ENCODE data around the gene SKI.

SKI gene

DNA sequence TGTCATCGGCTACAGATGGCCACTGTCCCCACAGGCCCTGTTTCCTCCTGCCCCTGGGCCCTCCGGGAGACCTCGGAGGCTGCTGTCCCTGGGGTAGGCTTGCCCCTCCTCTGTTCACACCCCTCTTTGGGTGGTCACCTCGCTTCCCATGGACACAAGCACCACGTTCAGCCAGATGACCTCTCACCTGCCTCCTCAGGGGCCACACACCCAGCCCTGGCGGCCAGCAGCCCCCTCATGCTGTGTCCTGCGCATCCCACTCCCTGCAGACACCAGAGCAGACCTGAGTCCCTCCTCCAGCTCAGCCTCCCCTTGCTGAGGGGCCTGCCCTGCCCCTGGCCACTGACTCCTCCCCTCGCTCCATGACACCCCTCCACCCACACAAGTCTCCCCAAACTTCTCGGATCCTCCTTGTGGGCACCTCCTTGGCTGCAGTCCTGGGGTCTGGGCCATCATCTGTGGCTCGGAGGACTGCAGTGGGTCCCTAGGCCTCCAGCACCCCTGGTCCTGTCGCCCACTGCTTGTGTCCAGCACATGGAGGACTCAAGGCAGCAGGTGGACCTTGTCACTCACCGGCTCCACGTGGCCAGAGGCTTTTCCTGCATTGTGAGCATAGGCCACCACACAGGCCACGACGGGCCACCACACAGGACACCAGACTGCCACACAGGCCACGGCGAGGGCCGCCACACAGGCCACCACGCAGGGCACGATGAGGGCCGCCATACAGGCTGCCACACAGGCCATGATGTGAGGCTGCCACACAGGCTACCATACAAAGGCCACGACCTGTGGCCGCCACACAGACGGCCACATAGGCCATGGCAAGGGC, 112.2 kb downstream of the SKI start:
- DNase-seq = no peak
- Histone ChIP-seq H3K27ac (no peak overlapping the region), H3K4me3 (ENCODE audit: low read depth, low read length) (no peak overlapping the region), H3K36me3 (replicated peaks) (no peaks in the 10 kb centered on the region), H3K27me3 (replicated peaks) (no peaks in the 10 kb centered on the region)
- TF ChIP-seq, protein P1, sequence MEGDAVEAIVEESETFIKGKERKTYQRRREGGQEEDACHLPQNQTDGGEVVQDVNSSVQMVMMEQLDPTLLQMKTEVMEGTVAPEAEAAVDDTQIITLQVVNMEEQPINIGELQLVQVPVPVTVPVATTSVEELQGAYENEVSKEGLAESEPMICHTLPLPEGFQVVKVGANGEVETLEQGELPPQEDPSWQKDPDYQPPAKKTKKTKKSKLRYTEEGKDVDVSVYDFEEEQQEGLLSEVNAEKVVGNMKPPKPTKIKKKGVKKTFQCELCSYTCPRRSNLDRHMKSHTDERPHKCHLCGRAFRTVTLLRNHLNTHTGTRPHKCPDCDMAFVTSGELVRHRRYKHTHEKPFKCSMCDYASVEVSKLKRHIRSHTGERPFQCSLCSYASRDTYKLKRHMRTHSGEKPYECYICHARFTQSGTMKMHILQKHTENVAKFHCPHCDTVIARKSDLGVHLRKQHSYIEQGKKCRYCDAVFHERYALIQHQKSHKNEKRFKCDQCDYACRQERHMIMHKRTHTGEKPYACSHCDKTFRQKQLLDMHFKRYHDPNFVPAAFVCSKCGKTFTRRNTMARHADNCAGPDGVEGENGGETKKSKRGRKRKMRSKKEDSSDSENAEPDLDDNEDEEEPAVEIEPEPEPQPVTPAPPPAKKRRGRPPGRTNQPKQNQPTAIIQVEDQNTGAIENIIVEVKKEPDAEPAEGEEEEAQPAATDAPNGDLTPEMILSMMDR (IDR thresholded peaks at IDR 0.05; ENCODE audit: low read depth, low read length, missing control alignments) = no peak
- in situ Hi-C loops (cut with HindIII; ENCODE audit: low pct_ligation_motif_present, low sequenced_read_pairs) = no loop called here

DNA sequence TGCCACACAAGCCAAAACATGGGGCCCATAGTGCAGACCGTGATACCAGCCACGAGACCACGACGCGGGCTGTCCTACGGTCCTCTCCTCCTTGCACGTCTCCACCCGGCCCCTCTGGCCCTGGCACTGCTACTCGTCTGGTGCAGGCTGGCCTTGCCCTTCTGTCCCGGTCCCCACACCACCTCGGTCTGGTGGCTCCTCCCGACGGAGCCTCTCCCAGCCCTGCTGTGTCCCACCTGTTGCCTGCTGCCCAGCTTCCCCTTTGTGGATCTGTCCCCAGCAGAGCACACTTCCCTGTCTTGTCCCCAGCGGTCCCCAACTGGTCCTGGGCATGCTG, 112.8 kb downstream of the SKI start:
- TF ChIP-seq, protein P1 (IDR thresholded peaks at IDR 0.05; ENCODE audit: low read depth, low read length, missing control alignments) = no peak
- no peaks in the 10 kb centered on the region for H3K36me3 ChIP-seq (replicated peaks)
- in situ Hi-C loops (cut with HindIII; ENCODE audit: low pct_ligation_motif_present, low sequenced_read_pairs) = no loop called here
- no peak overlapping the region for H3K27ac ChIP-seq
- H3K27me3 ChIP-seq (replicated peaks) = no peaks in the 10 kb centered on the region
- no peak overlapping the region for H3K4me3 ChIP-seq (ENCODE audit: low read depth, low read length)
- no peak for DNase-seq

DNA sequence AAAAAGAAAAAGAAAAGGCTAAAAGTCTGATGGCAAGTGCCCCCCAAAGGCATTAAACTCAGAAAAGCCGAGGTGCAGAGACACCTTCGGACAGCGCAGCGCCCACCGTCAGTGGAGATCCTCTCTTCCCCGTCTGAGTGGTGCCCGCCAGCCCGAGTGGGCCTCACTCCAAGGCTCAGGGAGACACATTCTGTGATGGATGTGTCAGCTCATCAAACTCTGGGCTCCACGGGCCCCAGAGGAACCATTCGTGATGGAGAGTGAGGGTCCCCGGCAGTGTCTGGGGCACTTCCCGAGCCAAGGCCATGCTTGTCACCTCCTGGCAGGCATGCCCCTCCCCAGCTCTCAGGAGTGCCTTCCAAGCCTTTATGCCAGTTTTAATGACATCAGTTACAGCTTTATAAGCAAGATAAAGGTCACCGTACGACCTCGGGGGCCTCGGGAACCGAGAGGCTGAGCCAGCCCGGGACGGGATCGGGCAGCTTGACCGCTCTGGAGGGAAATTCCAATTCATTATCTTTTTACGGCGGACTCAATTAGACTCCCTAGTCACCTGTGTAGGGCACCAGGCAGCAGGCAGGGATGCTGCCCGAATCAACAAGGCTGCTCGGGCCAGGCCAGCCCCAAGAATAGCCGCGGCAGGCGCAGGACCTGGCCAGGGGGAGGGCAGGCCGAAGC, 113.7 kb downstream of the SKI start:
- in situ Hi-C loops (cut with HindIII; ENCODE audit: low pct_ligation_motif_present, low sequenced_read_pairs) = no loop called here
- Histone ChIP-seq H3K4me3 (ENCODE audit: low read depth, low read length) (no peak overlapping the region), H3K27ac (no peak overlapping the region), H3K27me3 (replicated peaks) (no peaks in the 10 kb centered on the region), H3K36me3 (replicated peaks) (no peaks in the 10 kb centered on the region)
- DNase-seq = no peak
- TF ChIP-seq, protein P1 (IDR thresholded peaks at IDR 0.05; ENCODE audit: low read depth, low read length, missing control alignments) = no peak

DNA sequence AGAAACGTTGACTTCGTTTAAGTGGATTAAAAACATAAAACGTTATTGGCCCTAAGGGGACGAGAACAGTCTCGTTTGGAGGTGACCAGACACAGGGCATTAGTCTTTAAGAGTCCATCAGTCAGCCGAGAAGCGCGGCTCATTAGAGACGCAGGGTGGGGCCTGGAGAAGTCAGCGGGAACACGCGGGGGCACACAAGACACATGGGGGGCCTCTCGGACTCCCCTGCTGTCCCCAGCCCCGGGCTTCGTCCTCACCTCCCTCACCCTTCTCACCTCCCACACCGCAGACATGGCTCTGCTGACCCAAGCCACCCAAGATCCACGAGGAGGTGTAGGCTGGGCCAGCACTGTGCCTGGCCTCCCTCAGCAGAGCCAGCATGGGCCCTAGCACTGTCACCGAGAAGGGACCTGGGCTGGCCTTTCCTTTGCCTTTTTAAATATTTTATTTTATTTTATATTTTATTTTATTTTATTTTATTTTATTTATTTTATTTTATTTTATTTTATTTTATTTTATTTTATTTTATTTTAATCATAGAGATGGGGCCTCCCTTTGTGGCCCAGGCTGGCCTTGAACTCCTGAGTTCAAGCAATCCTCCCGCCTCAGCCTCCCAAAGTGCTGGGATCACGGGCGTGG, 114.4 kb downstream of the SKI start:
- Histone ChIP-seq H3K36me3 (replicated peaks) (no peaks in the 10 kb centered on the region), H3K27ac (no peak overlapping the region), H3K27me3 (replicated peaks) (no peaks in the 10 kb centered on the region), H3K4me3 (ENCODE audit: low read depth, low read length) (no peak overlapping the region)
- in situ Hi-C loops (cut with HindIII; ENCODE audit: low pct_ligation_motif_present, low sequenced_read_pairs) = no loop called here
- TF ChIP-seq, protein P1 (IDR thresholded peaks at IDR 0.05; ENCODE audit: low read depth, low read length, missing control alignments) = no peak
- no peak for DNase-seq

DNA sequence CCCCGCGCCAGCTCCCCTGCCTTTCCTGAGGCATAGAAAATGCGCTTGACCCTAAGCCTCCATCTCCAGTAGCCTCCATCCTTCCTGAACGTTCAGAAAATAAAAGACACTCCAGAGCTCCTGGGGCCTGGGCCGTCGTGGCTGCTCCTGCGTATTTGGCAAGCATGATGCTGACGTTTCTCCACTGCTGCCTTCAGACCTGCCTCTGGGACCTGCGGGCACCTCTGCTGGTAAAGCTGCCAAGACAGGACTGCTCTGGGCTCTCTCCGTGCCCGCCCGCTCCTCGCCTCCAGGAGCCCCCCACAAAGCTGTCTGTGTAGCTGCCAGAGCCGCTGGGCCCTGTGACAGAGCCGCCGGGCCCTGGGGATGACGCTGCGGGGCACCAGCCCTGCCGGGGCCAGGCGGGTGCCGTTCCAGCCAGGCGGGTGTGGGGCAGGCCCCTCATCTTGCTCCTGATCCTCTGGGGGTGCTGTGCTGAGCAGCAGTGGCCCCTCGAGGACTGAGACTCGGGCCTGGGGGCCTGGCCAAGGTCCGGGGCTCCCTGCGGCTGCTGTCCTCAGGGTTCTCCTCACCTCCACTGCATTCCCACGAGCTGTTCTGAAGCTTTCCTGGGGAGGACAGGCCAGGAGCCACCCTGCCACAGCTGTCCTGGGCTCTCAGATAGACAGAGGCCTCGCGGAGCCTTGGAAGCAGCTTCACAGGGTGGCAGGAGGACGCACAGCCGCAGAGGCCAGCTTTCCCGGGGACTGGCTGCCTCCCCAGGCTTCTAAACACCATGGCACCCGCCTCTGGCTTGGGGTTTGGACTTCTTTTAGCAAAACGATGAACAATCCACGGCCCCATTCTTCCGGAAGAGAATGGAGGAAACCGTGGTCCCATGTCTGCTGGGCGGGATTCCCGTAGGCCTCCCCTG, 115.2 kb downstream of the SKI start:
- no peak overlapping the region for H3K27ac ChIP-seq
- TF ChIP-seq, protein P1 (IDR thresholded peaks at IDR 0.05; ENCODE audit: low read depth, low read length, missing control alignments) = no peak
- H3K36me3 ChIP-seq (replicated peaks) = no peaks in the 10 kb centered on the region
- no peaks in the 10 kb centered on the region for H3K27me3 ChIP-seq (replicated peaks)
- DNase-seq = no peak
- no peak overlapping the region for H3K4me3 ChIP-seq (ENCODE audit: low read depth, low read length)
- in situ Hi-C loops (cut with HindIII; ENCODE audit: low pct_ligation_motif_present, low sequenced_read_pairs) = no loop called here
